Measurements from ENCODE around the gene NEGR1.

- TF ChIP-seq CTCF (IDR thresholded peaks at IDR 0.05): no peak
- TF ChIP-seq POLR2A (IDR thresholded peaks at IDR 0.05): no peak
- no peak for TF ChIP-seq EP300 (IDR thresholded peaks at IDR 0.05)
Observed at GRCh38 chr1:71921204-71921603, 361.1 kb downstream of the NEGR1 start.

Data from gastroesophageal sphincter (tissue), 3 donors.